ENCODE measurements around the gene SLC7A1.

Gene SLC7A1

GRCh38 chr13:29486551-29486950 lies 108.9 kb downstream of the SLC7A1 start:
- no peak for DNase-seq (ENCODE audit: low spot score)

GRCh38 chr13:29484796-29485195 lies 110.7 kb downstream of the SLC7A1 start:
- no peak for DNase-seq (ENCODE audit: low spot score)

DNA sequence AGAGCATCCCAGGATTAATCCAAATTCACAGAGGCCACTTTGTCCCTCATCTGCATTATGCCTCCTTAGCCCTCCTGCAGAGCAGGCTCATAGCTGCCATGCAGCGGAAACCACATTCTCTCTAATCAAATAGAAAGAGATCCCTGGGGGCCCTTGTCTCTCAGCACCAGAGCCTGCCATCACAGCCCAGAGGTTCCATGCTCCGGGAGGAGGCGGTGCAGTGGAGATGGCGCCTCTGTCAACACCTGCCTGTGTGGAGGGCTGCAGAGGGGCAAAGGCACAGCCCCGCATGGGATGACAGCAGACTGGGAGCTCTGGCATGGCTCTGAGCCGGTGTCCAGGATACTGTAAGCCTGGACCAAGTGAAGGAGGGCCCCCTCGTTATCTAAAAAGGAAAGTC lies 111.3 kb downstream of the SLC7A1 start:
- DNase-seq (ENCODE audit: low spot score) = no peak

GRCh38 chr13:29483623-29484022 lies 111.9 kb downstream of the SLC7A1 start:
- DNase-seq (ENCODE audit: low spot score) = no peak

DNA sequence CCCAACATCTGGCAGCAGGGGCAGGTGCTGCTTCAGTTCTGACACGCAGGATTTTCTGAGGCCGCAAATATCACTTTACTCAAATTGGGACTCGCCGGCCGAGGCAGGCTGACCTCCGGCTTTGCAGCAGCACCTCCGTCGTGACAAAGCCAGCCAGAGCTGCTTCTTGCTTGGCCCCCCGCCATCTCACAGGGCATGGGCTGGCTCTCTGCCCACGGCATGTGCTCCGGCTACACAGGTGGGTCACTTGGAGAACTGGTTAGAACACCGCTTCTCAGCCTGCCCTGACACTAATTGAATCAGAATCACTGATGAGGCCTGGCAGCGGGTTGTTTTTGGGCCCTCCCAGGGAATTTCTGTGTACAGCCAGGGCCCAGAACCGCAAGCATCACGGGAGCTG lies 112.3 kb downstream of the SLC7A1 start:
- DNase-seq (ENCODE audit: low spot score) = no peak

DNA sequence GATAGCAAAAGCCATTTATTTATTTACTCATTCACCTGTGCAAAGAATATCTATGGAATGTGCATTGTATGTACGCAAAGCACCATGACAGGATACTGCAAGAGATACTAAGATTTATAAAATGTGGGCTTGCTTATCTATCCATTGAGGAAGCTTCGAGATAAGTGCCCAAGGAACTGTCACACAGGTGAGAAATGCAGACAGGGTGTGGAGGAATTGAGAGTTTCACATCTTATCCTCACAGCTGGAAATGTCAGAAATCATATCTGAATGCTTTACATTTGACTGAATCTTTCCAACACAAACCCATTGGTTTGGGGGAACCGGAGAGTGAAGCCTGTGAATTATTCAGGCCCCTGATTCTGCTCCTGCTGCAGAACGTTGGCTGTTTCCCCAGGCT lies 113.0 kb downstream of the SLC7A1 start:
- DNase-seq (ENCODE audit: low spot score) = no peak

- no peak for DNase-seq (ENCODE audit: low spot score)
Observed at GRCh38 chr13:29481603-29482002, 113.9 kb downstream of the SLC7A1 start.

DNA sequence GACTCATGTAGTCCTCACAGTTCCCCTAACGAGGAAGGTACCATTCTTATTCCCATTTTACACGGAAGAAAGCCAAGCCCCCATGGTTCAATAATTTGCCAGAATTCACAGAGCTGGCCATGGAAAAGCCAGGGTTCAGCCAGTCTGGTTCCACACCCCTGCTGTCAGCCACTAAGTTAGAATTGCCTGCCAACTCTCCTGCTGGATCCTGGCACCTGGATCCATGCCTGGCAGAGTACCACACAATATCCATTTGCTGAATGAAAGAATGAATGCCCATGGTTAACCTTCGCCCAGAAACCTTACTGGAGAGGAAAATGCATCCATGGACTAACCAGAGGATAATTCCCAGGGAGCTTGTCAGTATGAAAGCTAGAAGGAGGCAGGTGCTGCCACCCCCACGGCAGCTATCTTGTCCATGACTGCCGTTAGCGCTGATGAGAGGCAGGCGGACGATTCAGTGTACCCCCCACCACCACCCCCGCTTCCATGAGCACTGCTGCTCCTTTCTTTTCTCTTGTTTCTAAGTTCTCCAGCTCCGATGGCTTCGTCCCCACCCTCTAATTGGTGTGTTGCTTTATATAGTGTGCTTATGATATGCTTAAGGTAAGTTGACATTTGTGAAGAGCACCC lies 114.5 kb downstream of the SLC7A1 start:
- no peak for DNase-seq (ENCODE audit: low spot score)

DNA sequence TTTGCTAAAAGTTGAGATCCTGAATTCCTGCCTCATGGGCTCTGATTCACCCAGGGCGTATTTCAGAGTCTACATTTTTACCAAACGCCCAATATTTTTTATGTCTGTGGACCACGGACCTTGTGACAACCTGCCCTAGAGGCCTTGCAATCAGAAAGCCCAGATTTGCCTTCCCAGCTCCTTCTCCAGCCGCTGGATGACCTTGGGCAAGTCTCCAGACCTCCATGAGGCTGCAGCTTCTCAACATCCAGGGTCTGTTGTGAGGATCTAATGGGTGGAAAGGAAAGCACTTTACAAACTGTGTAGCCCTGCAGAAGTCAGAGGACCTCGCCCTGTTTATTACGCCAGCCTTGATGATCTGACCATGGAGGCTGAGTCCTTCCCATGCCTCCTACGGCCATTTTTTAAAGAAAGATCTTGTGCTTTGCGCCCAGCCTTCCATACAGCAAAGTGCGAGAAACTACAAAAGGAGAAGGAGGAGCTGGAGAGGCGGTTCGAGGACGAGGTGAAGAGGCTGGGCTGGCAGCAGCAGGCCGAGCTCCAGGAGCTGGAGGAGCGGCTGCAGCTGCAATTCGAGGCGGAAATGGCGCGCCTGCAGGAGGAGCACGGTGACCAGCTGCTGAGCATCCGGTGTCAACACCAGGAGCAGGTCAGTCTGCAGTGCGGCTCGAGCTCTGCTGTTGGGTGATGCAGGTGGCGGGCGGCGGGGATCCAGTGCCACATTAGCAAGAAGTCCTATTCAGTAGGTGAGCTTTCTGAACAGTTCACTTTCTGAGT lies 115.6 kb downstream of the SLC7A1 start:
- no peak for DNase-seq (ENCODE audit: low spot score)

GRCh38 chr13:29476046-29476445 lies 119.4 kb downstream of the SLC7A1 start:
- no peak for DNase-seq (ENCODE audit: low spot score)

DNA sequence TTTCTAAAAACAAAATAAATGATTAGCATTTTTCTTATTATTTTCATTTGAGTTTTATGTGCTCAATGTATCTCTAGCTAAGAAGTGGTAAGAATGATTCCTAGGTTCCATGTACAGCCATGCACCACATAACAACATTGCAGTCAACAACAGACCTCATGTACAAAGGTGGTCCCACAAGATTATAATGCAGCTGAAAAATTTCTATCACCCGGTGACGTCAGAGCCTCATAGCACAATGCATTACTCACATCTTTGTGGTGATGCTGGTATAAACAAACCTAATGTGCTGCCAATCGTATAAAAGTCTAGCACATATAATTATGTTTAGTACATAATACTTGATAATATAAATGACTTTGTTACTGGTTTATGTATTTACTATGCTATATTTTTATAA lies 120.5 kb downstream of the SLC7A1 start:
- DNase-seq (ENCODE audit: low spot score) = no peak

DNA sequence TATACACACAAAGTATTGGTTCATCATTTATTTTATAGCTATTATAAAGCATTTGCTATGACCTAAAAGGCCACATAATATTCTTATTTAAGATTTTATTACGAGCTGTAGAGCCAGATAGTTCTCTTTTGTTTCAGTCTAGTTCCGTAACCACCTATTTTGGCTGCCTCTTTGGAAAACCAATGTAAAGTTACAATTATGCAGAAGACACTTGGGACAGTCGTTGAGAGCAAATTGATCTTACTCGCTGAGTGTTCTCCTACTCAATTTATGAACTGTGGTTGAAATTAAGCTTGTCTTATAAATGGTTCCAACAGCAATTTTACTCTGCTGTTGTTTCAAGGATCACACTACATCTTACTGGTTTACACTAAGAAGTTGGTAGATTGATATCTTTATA lies 122.3 kb downstream of the SLC7A1 start:
- DNase-seq (ENCODE audit: low spot score) = no peak

GRCh38 chr13:29472332-29472961 lies 123.0 kb downstream of the SLC7A1 start:
- DNase-seq (ENCODE audit: low spot score) = peak; percentile 61

DNA sequence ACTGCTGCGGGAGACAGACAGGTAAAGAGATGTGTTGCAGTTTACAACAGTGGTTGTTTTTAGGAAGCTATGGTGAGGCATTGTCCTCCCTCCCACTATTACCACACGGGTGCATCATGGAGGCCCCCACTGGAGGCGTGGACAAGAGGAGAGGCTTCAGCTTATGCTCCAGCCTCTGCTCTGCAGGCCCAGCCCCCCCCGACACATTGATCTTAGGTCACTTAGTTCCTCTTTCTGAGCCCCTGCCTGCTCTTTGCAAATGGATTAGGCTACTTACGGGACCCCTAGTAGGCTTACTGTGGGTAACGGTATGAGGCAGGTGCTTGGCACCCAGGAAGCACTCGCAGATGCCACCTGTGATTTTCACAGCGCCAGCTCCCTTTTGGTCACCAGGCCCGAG lies 123.9 kb downstream of the SLC7A1 start:
- no peak for DNase-seq (ENCODE audit: low spot score)

DNA sequence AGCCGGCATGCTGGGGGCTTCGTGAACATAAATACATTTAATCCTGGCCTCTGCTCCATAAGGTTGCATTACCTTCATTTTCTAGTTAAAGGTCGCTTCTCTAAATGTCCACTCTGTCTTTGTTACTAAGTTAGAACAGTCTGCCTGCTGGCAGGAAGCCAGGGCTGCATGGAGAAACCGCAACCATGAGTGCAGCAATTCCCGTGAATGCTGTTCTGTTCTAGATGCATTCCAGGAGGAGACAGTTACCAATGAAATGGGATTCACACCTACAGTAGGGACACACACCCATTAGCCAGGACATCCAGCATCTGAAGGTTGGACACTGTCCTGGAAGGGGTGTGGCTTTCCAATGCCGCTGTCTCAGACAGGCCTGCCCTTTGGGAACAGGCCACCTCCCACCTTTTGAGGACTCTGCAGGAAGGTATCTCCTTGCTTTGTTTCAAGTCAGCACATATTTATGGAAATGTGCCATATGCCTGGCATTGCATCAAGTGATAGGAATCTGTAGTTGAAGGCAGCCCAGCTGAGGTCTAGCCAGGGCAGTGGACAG lies 129.7 kb downstream of the SLC7A1 start:
- DNase-seq (ENCODE audit: low spot score) = no peak

- DNase-seq (ENCODE audit: low spot score) = no peak
Observed at GRCh38 chr13:29464105-29464679, 131.3 kb downstream of the SLC7A1 start.

- no peak for DNase-seq (ENCODE audit: low spot score)
Observed at GRCh38 chr13:29459813-29460355, 135.6 kb downstream of the SLC7A1 start.

All from HuH-7 (cell line).